Hepatocyte (in vitro differentiated cells): ENCODE data around the gene TMEM213. TPM values are rescaled to one million over a fixed set of nuclear protein-coding genes. Genes with fewer than 3 reads are reported as not detected.

Experiments
- DNase-seq: peaks from one replicate; pipeline ENCODE4 v3.0.0-alpha.2; 2016; ENCODE audit warnings: low spot score
- H2AFZ ChIP-seq: fragments of 200-600 bp; sonication (generic); 2 replicates; pipeline ENCODE4 v1.6.0; 2016; ENCODE audit warnings: antibody characterized with exemption, mild to moderate bottlenecking
- H3K27ac ChIP-seq: fragments of 200-600 bp; sonication (generic); 2 replicates; pipeline ENCODE4 v1.5.1; 2016; ENCODE audit warnings: mild to moderate bottlenecking
- H3K27me3 ChIP-seq: fragments of 200-600 bp; sonication (generic); 2 replicates; pipeline ENCODE4 v1.6.1; 2016
- H3K36me3 ChIP-seq: fragments of 200-600 bp; sonication (generic); replicated peaks from 2 replicates; pipeline ENCODE4 v1.5.1; 2016; ENCODE audit warnings: low read depth; ENCODE audit not compliant: insufficient read depth
- H3K4me1 ChIP-seq: fragments of 200-600 bp; sonication (generic); 2 replicates; pipeline ENCODE4 v1.5.1; 2016; ENCODE audit warnings: mild to moderate bottlenecking, moderate library complexity; ENCODE audit not compliant: insufficient read depth
- H3K4me2 ChIP-seq: fragments of 200-600 bp; sonication (generic); 2 replicates; pipeline ENCODE4 v1.6.0; 2016
- H3K4me3 ChIP-seq: fragments of 200-600 bp; sonication (generic); 2 replicates; pipeline ENCODE4 v1.5.1; 2016; ENCODE audit warnings: mild to moderate bottlenecking
- H3K79me2 ChIP-seq: fragments of 200-600 bp; sonication (generic); 2 replicates; pipeline ENCODE4 v1.6.0; 2017; ENCODE audit warnings: mild to moderate bottlenecking
- H3K9me2 ChIP-seq: fragments of 200-600 bp; sonication (generic); replicated peaks from 2 replicates; pipeline ENCODE4 v1.6.0; 2017; ENCODE audit warnings: mild to moderate bottlenecking; ENCODE audit not compliant: insufficient read depth
- H3K9me3 ChIP-seq: fragments of 200-600 bp; sonication (generic); 2 replicates; pipeline ENCODE4 v1.5.1; 2016; ENCODE audit warnings: low read depth, mild to moderate bottlenecking
- H4K20me1 ChIP-seq: fragments of 200-600 bp; sonication (generic); 2 replicates; pipeline ENCODE4 v1.6.0; 2016; ENCODE audit warnings: mild to moderate bottlenecking; ENCODE audit not compliant: insufficient read depth, poor library complexity, severe bottlenecking
- CTCF ChIP-seq: fragments of 200-600 bp; sonication (generic); IDR thresholded peaks from 2 replicates; pipeline ENCODE4 v1.5.1; 2016; ENCODE audit warnings: antibody characterized with exemption, mild to moderate bottlenecking; ENCODE audit not compliant: poor library complexity
- EZH2 ChIP-seq: fragments of 200-600 bp; sonication (generic); IDR thresholded peaks from 2 replicates; pipeline ENCODE4 v1.6.1; 2016; ENCODE audit warnings: antibody characterized with exemption, mild to moderate bottlenecking, borderline replicate concordance
- EZH2phosphoT487 ChIP-seq: fragments of 200-600 bp; sonication (generic); IDR thresholded peaks from one replicate; pipeline ENCODE4 v1.6.1; 2018; ENCODE audit warnings: antibody characterized with exemption, mild to moderate bottlenecking, low read depth, moderate library complexity; ENCODE audit not compliant: unreplicated experiment, severe bottlenecking
- WGBS: methylation state at CpG from one replicate; pipeline ENCODE4 v1.1.6; 2016; ENCODE audit warnings: low lambda C conversion rate; ENCODE audit errors: missing lambda C conversion rate; 5-methylcytosine and 5-hydroxymethylcytosine counted together
- polyA plus RNA-seq: library from polyadenylated mRNA; unstranded; fragments of >200 nt; fragmentation: Nextera tagmentation; extraction: Ambion mirVana; gene quantifications from 2 replicates; pipeline ENCODE4 v1.2.1, GENCODE V29; 2016
- small RNA-seq: library from RNA; depleted of rRNA; stranded (forward); fragments of <200 nt; gene quantifications from one replicate; pipeline ENCODE3, GENCODE V24; 2014
- total RNA-seq: library from RNA; depleted of rRNA; stranded (reverse); fragments of >200 nt; gene quantifications from 2 replicates; pipeline ENCODE4 v1.2.3, GENCODE V29; 2014

The TMEM213 gene
- total and polyA plus RNA-seq, 2 experiments from 2014 or later, result 0.03 to 0.93 TPM

GRCh38 chr7:138886501-138886917 lies 88.7 kb downstream of the TMEM213 start:
- WGBS, result 84% methylated on average over 4 of the region's 4 CpGs
- Histone ChIP-seq H3K4me1 (peaks cover 13% of the 10 kb centered on the region), H4K20me1 (no peaks in the 10 kb centered on the region), H3K9me3 (no peaks in the 10 kb centered on the region), H3K9me2 (no peaks in the 10 kb centered on the region), H3K4me3 (no peak overlapping the region), H3K27me3 (no peaks in the 10 kb centered on the region), H3K79me2 (no peaks in the 10 kb centered on the region), H2AFZ (no peak overlapping the region), H3K4me2 (peak overlapping the region; percentile 58), H3K36me3 (no peaks in the 10 kb centered on the region), H3K27ac (no peak overlapping the region)
- peak; percentile 76 for DNase-seq
- TF ChIP-seq CTCF, result peak; percentile 71
- TF ChIP-seq EZH2phosphoT487, result no peak

GRCh38 chr7:138887085-138887710 lies 89.4 kb downstream of the TMEM213 start:
- 77% methylated on average over 9 of the region's 9 CpGs for WGBS
- Histone ChIP-seq H3K4me3 (no peak overlapping the region), H4K20me1 (no peaks in the 10 kb centered on the region), H3K4me1 (peaks cover 16% of the 10 kb centered on the region), H3K27me3 (no peaks in the 10 kb centered on the region), H3K27ac (no peak overlapping the region), H3K9me3 (no peaks in the 10 kb centered on the region), H3K4me2 (no peak overlapping the region), H3K36me3 (no peaks in the 10 kb centered on the region), H2AFZ (no peak overlapping the region), H3K9me2 (no peaks in the 10 kb centered on the region), H3K79me2 (no peaks in the 10 kb centered on the region)
- TF ChIP-seq EZH2phosphoT487 (no peak), CTCF (no peak), EZH2 (no peak)
- DNase-seq, result no peak

Small RNAs within 50 kb of the gene (small RNA-seq; reads per million reads assigned to genes)
- not detected for gene RNU6-1272P

Other genes with a start within 250 kb of the TMEM213 start
- 0.24 and 1.1 TPM in 2 replicates for gene SVOPL, start 96.6 kb upstream of the TMEM213 start, total RNA-seq
- gene SVOPL, start 96.6 kb upstream of the TMEM213 start, polyA plus RNA-seq, result 0.44 and 0.95 TPM in 2 replicates
- gene ATP6V0A4, start 202 bp downstream of the TMEM213 start, total RNA-seq, result 0.84 and 1.1 TPM in 2 replicates
- gene ATP6V0A4, start 202 bp downstream of the TMEM213 start, polyA plus RNA-seq, result 0.29 and 0.34 TPM in 2 replicates
- gene KIAA1549, start 183.4 kb downstream of the TMEM213 start, total RNA-seq, result 5.7 and 7.3 TPM in 2 replicates
- 2.8 and 3.4 TPM in 2 replicates for gene KIAA1549, start 183.4 kb downstream of the TMEM213 start, polyA plus RNA-seq
- gene ZC3HAV1L, start 238.0 kb downstream of the TMEM213 start, total RNA-seq, result 29.0 and 29.9 TPM in 2 replicates
- 10.3 and 11.6 TPM in 2 replicates for gene ZC3HAV1L, start 238.0 kb downstream of the TMEM213 start, polyA plus RNA-seq